Glutamatergic neuron (in vitro differentiated cells): ENCODE measurements around the gene GAPT. TPM values are rescaled to one million over a fixed set of nuclear protein-coding genes. Genes with fewer than 3 reads are reported as not detected.

Source experiments
- DNase-seq: peaks from one replicate; pipeline ENCODE4 v3.0.0; 2022
- H3K27ac Mint-ChIP-seq: one replicate; pipeline ENCODE4 v1.8.0; 2020; ENCODE audit warnings: mild to moderate bottlenecking, mixed read lengths, inconsistent platforms; ENCODE audit not compliant: unreplicated experiment
- H3K27me3 Mint-ChIP-seq: one replicate; pipeline ENCODE4 v1.8.0; 2020; ENCODE audit warnings: mild to moderate bottlenecking, moderate library complexity, mixed read lengths, inconsistent platforms; ENCODE audit not compliant: unreplicated experiment
- H3K36me3 Mint-ChIP-seq: one replicate; pipeline ENCODE4 v1.8.0; 2020; ENCODE audit warnings: mild to moderate bottlenecking, mixed read lengths, inconsistent platforms; ENCODE audit not compliant: unreplicated experiment
- H3K4me1 Mint-ChIP-seq: one replicate; pipeline ENCODE4 v1.8.0; 2020; ENCODE audit warnings: mild to moderate bottlenecking, low read depth, mixed read lengths, inconsistent platforms; ENCODE audit not compliant: unreplicated experiment
- H3K4me3 Mint-ChIP-seq: one replicate; pipeline ENCODE4 v1.8.0; 2020; ENCODE audit warnings: mild to moderate bottlenecking, mixed read lengths, inconsistent platforms; ENCODE audit not compliant: unreplicated experiment
- H3K9me3 Mint-ChIP-seq: one replicate; pipeline ENCODE4 v1.8.0; 2020; ENCODE audit warnings: mild to moderate bottlenecking, moderate library complexity, mixed read lengths, inconsistent platforms; ENCODE audit not compliant: unreplicated experiment
- total RNA-seq: library from RNA; stranded (reverse); fragmentation: NEBNext Ultra II Directional; extraction: Animal tissue kit (Norgen Biotek cat#: 25700); gene quantifications from one replicate; pipeline ENCODE4 v1.2.1, GENCODE V29; 2021; ENCODE audit not compliant: unreplicated experiment
- TF ChIP-seq, protein P1 (sequence below): fragments of 200-600 bp; sonication (generic); IDR thresholded peaks from one replicate; pipeline ENCODE4 v1.5.0; 2021; ENCODE audit not compliant: partially characterized antibody, unreplicated experiment

Gene GAPT
- total RNA-seq, 1 donor from 2014 or later = not detected

DNA sequence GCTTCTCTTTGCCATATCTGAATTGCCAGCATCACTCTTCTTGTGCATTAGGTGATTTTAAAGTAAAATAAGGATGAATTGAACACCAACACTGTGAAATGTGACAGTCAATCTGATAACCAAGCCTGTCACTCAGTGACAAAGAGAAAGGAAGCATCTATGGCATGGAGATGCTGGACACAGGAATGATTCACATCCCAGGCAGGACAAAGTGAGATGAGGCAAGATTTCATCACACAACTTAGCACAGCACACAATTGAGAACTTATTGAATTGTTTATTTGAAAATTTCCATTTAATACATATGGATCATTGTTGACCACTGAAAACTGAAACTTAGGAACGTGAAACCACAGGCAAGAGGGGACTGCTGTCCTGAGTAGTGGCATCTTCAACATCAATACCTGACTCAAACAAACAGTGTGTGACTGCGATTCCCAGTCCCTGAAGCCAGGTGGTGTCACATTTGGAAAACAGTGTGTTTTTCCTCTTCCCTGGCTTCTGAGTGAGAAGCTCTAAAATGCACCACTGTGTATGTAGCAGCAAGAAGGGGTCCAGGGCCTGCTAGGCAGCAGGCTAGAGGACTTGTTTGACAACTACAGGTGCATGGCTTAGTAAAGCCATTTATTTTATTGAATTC lies 10.7 kb downstream of the GAPT start:
- DNase-seq = no peak
- H3K9me3 Mint-ChIP-seq = no peaks in the 10 kb centered on the region
- TF ChIP-seq, protein P1, sequence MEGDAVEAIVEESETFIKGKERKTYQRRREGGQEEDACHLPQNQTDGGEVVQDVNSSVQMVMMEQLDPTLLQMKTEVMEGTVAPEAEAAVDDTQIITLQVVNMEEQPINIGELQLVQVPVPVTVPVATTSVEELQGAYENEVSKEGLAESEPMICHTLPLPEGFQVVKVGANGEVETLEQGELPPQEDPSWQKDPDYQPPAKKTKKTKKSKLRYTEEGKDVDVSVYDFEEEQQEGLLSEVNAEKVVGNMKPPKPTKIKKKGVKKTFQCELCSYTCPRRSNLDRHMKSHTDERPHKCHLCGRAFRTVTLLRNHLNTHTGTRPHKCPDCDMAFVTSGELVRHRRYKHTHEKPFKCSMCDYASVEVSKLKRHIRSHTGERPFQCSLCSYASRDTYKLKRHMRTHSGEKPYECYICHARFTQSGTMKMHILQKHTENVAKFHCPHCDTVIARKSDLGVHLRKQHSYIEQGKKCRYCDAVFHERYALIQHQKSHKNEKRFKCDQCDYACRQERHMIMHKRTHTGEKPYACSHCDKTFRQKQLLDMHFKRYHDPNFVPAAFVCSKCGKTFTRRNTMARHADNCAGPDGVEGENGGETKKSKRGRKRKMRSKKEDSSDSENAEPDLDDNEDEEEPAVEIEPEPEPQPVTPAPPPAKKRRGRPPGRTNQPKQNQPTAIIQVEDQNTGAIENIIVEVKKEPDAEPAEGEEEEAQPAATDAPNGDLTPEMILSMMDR = no peak
- H3K36me3 Mint-ChIP-seq = no peaks in the 10 kb centered on the region
- no peak overlapping the region for H3K4me3 Mint-ChIP-seq
- no peak overlapping the region for H3K27ac Mint-ChIP-seq
- H3K27me3 Mint-ChIP-seq = no peaks in the 10 kb centered on the region
- H3K4me1 Mint-ChIP-seq = no peaks in the 10 kb centered on the region

DNA sequence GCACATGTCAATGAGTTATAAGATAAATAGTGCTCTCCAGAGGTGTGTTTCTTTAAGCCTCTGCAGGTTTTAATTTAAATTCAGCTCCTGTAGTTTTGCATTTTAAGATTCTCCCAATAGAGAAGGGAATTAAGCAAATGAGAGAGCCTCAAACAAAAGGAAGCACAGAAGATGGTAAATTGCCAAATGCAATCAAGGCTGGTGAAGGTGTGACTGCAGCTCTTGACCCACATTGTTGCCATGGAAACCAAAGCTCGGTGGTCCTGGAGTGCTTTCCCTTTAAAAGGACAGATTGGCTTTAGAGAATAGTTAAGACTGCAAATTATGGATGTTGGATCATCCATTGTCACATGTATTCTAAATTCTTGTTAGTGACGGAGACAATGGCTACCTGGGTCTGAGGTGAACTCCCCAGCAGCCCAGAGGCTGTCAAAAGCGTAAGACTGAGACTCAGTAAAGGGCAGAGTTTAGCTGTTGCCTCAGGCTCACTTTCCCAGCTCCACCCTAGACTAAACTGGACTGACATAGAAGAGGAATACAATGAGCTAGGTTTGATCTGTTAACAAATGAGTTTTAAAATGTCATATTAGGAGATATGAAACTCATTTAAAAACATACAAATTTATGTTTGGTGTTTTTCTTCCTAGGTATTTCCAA lies 12.3 kb downstream of the GAPT start:
- no peaks in the 10 kb centered on the region for H3K36me3 Mint-ChIP-seq
- H3K27me3 Mint-ChIP-seq = no peaks in the 10 kb centered on the region
- H3K4me1 Mint-ChIP-seq = no peaks in the 10 kb centered on the region
- H3K4me3 Mint-ChIP-seq = no peak overlapping the region
- no peak overlapping the region for H3K27ac Mint-ChIP-seq
- TF ChIP-seq, protein P1 = no peak
- no peaks in the 10 kb centered on the region for H3K9me3 Mint-ChIP-seq
- no peak for DNase-seq

DNA sequence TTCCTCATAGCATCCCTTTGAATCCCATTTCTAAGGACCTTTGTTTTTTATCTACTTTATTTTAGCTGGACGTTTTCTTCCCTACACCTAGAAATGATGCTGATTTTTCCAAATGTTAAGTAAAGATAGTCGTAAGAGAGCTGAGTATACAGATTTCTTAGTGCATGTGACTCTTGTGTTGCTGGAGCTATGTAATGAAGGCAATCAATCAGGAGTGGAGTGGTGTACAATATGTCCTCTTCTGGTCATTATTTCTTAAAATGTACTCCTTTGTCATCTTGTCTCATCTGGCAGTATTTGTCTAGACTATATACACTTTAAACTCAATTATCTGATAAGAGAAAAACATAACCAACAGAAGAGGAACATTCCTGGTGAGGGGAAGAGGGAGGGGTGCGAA lies 13.5 kb downstream of the GAPT start:
- Mint-ChIP-seq H3K36me3 (no peaks in the 10 kb centered on the region), H3K27me3 (no peaks in the 10 kb centered on the region), H3K9me3 (no peaks in the 10 kb centered on the region), H3K4me1 (no peaks in the 10 kb centered on the region), H3K4me3 (no peak overlapping the region), H3K27ac (no peak overlapping the region)
- TF ChIP-seq, protein P1 = no peak
- DNase-seq = no peak

DNA sequence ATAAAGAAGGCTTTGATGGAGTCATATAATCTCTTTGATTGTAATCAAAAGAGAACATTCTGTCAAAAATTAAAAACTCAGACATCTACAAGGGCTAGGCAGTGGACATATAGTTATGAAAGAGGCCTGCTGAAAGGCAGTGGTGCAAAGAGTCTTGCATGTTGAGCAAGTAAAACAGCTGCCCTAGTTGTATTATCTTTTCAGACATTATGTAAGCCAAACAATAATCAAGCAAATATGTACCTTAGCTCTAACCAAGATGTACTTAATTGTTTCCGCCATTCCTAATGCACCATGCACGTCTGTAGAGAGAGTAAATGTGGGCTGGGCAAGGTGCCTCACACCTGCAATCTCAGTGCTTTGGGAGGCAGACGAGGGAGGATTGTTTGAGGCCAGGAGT lies 14.3 kb downstream of the GAPT start:
- Mint-ChIP-seq H3K36me3 (no peaks in the 10 kb centered on the region), H3K27me3 (no peaks in the 10 kb centered on the region), H3K4me3 (no peak overlapping the region), H3K9me3 (no peaks in the 10 kb centered on the region), H3K4me1 (no peaks in the 10 kb centered on the region), H3K27ac (no peak overlapping the region)
- TF ChIP-seq, protein P1 = no peak
- no peak for DNase-seq

DNA sequence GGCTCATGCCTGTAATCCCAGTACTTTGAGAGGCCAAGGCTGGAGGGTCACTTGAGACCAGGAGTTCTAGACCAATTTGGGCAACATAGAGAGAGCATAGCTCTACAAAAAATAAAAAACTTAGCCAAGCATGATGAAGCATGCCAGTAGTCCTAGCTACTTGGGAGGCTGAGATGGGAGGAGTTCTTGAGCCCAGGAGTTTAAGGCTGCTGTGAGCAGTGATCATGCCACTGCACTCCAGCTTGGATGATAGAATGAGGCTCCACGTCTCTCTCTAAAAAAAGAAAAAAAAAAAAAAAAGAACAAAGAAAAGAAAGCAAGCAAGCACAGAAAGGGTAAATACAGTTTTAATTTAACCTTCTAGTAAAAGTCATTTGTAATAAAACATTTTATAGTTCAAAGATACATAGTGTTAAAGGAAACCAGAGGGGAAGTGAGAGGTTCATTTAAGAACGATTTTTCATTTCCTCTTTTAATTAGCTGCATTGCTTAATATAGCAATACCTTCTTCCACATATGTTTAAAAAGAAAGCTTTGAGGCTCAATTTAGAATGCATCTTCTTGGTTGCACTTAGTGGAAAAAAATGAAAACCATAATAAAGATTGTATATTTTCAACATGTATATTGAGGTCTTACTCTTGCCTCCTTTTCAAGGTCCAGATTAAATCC lies 14.9 kb downstream of the GAPT start:
- H3K27ac Mint-ChIP-seq = no peak overlapping the region
- TF ChIP-seq, protein P1 = no peak
- H3K27me3 Mint-ChIP-seq = no peaks in the 10 kb centered on the region

More for the DNA sequence above, 14.9 kb downstream of the GAPT start:
- Mint-ChIP-seq H3K4me3 (no peak overlapping the region), H3K36me3 (no peaks in the 10 kb centered on the region), H3K4me1 (no peaks in the 10 kb centered on the region), H3K9me3 (no peaks in the 10 kb centered on the region)
- DNase-seq = no peak
